Right lobe of liver (tissue), 4 donors: Measurements from ENCODE around the gene MPZL2.

Experiments used
- CTCF ChIP-seq, 4 donors: fragments of 200-600 bp in 3 of 4; fragments of 450-650 bp in 1 of 4; IDR thresholded peaks; one replicate each; pipeline versions ENCODE4 v1.5.1 to v1.8.0; 2016 to 2022; ENCODE audit warnings: antibody characterized with exemption in 4 of 4, mild to moderate bottlenecking in 2 of 4
- POLR2A ChIP-seq: fragments of 450-650 bp; IDR thresholded peaks from one replicate; pipeline ENCODE4 v1.6.1; 2017; ENCODE audit warnings: antibody characterized with exemption, mild to moderate bottlenecking
- donor health status: DM: no; HTN: no; CAD: no.
- donor health status: DM: no; HTN: no; CAD: no.
- donor health status: DM: no; HTN: yes; CAD: no.

DNA sequence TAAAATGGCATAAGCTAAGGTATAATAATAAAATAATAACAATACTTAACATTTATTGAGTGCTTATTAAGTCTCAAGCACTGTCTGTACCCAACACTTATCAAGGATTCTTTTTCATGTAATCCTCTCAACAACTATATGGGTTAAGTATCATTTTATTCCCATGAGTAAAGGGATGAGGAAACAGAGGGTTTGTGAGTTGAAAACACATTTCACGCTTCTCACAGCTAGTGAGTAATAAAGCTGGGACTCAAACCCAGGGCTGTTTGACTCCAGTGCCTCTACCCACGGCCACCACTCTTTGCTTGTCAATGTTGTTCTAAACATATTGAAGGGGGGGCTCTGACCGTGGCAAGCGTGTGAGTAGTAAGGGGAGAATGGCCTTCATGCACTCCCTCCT, 49.1 kb upstream of the MPZL2 start:
- no peak for TF ChIP-seq CTCF (IDR thresholded peaks at IDR 0.05)
- TF ChIP-seq POLR2A: no peak
